GM23338 (cell line): ENCODE measurements around the gene SMARCA5. TPM values are rescaled to one million over a fixed set of nuclear protein-coding genes. Genes with fewer than 3 reads are reported as not detected.

Source experiments
- EZH2phosphoT487 ChIP-seq: fragments of 200-600 bp; sonication (generic); IDR thresholded peaks from one replicate; pipeline ENCODE4 v1.8.1; 2018; ENCODE audit warnings: antibody characterized with exemption; ENCODE audit not compliant: unreplicated experiment
- NANOG ChIP-seq: IDR thresholded peaks from 2 replicates; pipeline ENCODE4 v1.6.1; 2016; ENCODE audit warnings: antibody characterized with exemption, borderline replicate concordance
- polyA plus RNA-seq: library from polyadenylated mRNA; unstranded; fragments of >200 nt; fragmentation: Nextera tagmentation; extraction: Ambion mirVana; gene quantifications from 2 replicates; pipeline ENCODE4 v1.2.1, GENCODE V29; 2016
- total RNA-seq: library from RNA; depleted of rRNA; stranded (reverse); fragments of >200 nt; shearing (Covaris generic); gene quantifications from 2 replicates; pipeline ENCODE4 v1.2.3, GENCODE V29; 2014
- TF ChIP-seq, protein P1 (sequence below): fragments of 250-450 bp; sonication (Bioruptor Pico); IDR thresholded peaks from 2 replicates; pipeline ENCODE4 v1.5.0; 2020; ENCODE audit warnings: mild to moderate bottlenecking, moderate library complexity
- TF ChIP-seq, protein P2 (sequence below): IDR thresholded peaks from one replicate; pipeline ENCODE4 v1.6.1; 2018; ENCODE audit warnings: antibody characterized with exemption; ENCODE audit not compliant: unreplicated experiment
- TF ChIP-seq, protein P3 (sequence below): IDR thresholded peaks from 2 replicates; pipeline ENCODE4 v1.6.1; 2016; ENCODE audit warnings: antibody characterized with exemption

SMARCA5 gene
- total and polyA plus RNA-seq, 2 experiments from 2014 or later = 101 to 103 TPM

DNA sequence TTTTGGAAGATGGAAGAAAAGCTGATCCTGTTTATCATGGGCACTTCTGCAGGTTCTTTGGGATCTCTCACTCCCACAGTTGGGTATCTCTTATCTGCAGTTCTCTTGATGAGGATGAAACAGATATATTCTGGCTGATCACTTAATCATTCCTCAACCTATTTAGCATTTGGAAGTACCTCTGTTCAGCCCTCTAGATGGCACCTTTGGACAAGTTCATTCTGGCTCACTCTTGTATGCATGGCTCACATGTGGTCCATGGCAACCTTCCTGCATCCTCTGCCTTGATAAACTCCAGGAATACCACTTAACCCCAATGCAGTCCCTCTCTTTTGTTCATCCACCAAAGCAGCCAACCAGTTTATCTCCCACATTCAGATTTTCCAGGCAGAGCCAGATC lies 74.2 kb downstream of the SMARCA5 start (continued):
- TF ChIP-seq, protein P1, sequence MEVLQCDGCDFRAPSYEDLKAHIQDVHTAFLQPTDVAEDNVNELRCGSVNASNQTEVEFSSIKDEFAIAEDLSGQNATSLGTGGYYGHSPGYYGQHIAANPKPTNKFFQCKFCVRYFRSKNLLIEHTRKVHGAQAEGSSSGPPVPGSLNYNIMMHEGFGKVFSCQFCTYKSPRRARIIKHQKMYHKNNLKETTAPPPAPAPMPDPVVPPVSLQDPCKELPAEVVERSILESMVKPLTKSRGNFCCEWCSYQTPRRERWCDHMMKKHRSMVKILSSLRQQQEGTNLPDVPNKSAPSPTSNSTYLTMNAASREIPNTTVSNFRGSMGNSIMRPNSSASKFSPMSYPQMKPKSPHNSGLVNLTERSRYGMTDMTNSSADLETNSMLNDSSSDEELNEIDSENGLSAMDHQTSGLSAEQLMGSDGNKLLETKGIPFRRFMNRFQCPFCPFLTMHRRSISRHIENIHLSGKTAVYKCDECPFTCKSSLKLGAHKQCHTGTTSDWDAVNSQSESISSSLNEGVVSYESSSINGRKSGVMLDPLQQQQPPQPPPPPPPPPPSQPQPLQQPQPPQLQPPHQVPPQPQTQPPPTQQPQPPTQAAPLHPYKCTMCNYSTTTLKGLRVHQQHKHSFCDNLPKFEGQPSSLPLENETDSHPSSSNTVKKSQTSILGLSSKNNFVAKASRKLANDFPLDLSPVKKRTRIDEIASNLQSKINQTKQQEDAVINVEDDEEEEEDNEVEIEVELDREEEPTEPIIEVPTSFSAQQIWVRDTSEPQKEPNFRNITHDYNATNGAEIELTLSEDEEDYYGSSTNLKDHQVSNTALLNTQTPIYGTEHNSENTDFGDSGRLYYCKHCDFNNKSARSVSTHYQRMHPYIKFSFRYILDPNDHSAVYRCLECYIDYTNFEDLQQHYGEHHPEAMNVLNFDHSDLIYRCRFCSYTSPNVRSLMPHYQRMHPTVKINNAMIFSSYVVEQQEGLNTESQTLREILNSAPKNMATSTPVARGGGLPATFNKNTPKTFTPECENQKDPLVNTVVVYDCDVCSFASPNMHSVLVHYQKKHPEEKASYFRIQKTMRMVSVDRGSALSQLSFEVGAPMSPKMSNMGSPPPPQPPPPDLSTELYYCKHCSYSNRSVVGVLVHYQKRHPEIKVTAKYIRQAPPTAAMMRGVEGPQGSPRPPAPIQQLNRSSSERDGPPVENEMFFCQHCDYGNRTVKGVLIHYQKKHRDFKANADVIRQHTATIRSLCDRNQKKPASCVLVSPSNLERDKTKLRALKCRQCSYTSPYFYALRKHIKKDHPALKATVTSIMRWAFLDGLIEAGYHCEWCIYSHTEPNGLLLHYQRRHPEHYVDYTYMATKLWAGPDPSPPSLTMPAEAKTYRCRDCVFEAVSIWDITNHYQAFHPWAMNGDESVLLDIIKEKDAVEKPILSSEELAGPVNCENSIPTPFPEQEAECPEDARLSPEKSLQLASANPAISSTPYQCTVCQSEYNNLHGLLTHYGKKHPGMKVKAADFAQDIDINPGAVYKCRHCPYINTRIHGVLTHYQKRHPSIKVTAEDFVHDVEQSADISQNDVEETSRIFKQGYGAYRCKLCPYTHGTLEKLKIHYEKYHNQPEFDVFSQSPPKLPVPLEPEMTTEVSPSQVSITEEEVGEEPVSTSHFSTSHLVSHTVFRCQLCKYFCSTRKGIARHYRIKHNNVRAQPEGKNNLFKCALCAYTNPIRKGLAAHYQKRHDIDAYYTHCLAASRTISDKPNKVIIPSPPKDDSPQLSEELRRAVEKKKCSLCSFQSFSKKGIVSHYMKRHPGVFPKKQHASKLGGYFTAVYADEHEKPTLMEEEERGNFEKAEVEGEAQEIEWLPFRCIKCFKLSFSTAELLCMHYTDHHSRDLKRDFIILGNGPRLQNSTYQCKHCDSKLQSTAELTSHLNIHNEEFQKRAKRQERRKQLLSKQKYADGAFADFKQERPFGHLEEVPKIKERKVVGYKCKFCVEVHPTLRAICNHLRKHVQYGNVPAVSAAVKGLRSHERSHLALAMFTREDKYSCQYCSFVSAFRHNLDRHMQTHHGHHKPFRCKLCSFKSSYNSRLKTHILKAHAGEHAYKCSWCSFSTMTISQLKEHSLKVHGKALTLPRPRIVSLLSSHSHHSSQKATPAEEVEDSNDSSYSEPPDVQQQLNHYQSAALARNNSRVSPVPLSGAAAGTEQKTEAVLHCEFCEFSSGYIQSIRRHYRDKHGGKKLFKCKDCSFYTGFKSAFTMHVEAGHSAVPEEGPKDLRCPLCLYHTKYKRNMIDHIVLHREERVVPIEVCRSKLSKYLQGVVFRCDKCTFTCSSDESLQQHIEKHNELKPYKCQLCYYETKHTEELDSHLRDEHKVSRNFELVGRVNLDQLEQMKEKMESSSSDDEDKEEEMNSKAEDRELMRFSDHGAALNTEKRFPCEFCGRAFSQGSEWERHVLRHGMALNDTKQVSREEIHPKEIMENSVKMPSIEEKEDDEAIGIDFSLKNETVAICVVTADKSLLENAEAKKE (CRISPR knock-in tag) = no peak
- TF ChIP-seq NANOG = no peak
- TF ChIP-seq EZH2phosphoT487 = no peak
- TF ChIP-seq, protein P2, sequence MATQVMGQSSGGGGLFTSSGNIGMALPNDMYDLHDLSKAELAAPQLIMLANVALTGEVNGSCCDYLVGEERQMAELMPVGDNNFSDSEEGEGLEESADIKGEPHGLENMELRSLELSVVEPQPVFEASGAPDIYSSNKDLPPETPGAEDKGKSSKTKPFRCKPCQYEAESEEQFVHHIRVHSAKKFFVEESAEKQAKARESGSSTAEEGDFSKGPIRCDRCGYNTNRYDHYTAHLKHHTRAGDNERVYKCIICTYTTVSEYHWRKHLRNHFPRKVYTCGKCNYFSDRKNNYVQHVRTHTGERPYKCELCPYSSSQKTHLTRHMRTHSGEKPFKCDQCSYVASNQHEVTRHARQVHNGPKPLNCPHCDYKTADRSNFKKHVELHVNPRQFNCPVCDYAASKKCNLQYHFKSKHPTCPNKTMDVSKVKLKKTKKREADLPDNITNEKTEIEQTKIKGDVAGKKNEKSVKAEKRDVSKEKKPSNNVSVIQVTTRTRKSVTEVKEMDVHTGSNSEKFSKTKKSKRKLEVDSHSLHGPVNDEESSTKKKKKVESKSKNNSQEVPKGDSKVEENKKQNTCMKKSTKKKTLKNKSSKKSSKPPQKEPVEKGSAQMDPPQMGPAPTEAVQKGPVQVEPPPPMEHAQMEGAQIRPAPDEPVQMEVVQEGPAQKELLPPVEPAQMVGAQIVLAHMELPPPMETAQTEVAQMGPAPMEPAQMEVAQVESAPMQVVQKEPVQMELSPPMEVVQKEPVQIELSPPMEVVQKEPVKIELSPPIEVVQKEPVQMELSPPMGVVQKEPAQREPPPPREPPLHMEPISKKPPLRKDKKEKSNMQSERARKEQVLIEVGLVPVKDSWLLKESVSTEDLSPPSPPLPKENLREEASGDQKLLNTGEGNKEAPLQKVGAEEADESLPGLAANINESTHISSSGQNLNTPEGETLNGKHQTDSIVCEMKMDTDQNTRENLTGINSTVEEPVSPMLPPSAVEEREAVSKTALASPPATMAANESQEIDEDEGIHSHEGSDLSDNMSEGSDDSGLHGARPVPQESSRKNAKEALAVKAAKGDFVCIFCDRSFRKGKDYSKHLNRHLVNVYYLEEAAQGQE = no peak
- TF ChIP-seq, protein P3, sequence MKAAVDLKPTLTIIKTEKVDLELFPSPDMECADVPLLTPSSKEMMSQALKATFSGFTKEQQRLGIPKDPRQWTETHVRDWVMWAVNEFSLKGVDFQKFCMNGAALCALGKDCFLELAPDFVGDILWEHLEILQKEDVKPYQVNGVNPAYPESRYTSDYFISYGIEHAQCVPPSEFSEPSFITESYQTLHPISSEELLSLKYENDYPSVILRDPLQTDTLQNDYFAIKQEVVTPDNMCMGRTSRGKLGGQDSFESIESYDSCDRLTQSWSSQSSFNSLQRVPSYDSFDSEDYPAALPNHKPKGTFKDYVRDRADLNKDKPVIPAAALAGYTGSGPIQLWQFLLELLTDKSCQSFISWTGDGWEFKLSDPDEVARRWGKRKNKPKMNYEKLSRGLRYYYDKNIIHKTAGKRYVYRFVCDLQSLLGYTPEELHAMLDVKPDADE = no peak
